Middle frontal gyrus (tissue), 1 donor: ENCODE results near the gene SRPK3.
"Not testable (repeated sequence)": the region's sequence is repeated elsewhere in the genome, so short reads cannot be mapped to it uniquely, and the experiment has no call there.

Experiments used
- DNase-seq: peaks from one replicate; pipeline ENCODE4 v3.0.0-alpha.2; 2015; ENCODE audit warnings: low spot score; ENCODE audit errors: extremely low spot score

SRPK3 gene

DNA sequence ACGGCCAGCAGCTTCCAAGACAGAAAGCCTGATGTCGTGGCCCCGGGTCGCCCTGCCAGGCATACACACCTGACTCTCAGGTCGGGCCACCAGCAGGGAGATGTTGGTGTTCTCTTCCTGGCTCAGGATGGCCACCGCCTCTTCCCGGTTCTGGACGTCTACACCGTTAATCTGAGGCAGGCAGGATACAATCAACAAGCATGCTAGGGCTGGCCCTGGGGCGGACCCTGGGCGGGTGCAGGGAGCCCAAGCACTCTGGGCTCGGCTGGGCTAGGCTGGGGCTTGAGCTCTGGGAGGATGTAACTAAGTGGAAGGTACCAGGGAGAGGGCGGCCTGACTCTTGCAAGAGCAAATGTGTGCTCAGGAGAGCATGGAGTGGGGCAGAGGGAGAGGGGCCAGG lies 24.6 kb downstream of the SRPK3 start:
- DNase-seq: no peak

DNA sequence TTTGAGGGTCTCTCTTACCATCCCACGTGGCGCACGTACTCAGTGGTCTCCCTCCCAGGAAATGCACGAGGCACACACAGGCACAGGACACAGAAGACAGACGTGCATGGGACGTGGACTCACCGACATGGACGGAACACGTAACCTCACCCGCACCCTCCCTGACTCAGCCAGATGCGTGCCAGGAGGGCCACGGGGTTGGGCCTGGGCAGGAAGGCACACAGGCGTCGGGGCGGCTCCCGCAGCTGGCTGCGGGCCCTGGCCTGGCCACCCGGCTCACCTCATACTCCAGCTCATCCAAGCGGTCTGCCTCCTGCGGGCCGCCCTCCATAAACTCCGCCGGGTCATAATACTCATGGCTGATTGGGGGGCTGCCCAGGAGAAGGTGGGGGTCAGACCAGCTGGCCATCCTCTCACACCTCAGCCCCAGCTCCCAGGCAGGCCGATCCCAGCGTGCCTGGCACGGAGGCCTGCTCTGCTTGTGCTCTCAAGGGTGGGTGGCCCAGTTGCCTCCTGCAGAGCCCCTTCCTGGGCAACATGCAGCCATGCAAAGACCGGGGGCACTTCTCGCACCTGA lies 26.2 kb downstream of the SRPK3 start:
- no peak for DNase-seq

DNA sequence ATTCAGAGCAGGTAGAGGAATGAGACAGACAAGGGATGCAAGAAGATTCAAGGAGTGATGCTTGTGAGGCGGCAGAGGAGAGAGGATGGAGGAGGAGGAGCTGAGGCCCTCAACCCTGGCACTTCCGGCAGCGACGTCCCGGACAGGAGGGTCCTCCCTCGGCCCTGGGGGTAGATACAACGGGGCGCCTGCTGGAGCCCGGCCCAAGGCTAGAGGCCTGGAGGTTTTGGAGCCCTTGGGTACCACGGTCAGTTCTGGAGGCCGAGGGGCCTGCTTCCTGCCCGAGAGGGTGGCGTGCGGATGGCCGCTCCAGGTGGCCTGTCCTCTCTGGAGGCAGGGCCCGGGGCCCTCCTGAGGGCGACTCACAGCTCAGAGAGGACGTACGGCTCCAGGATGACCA lies 27.1 kb downstream of the SRPK3 start:
- DNase-seq: no peak

DNA sequence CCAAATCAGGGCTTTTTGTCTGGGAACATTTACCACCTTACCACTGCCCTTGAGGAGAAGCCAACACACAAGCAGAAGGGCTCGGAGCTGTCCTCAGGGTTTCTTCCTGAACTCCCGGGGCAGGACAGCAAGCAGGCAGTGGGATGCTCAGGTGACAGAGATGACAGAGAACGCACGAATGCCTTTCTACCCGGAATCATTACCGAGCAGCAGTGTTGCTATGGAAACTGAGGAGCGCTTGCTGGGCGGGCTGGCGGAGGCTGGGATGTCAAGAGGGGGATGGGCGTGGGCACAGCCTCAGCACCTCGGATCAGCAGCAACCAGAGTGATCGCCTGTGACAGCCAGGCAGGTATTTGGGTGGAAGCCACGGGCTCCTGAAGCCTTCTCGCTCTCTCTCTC lies 31.4 kb downstream of the SRPK3 start:
- no peak for DNase-seq

DNA sequence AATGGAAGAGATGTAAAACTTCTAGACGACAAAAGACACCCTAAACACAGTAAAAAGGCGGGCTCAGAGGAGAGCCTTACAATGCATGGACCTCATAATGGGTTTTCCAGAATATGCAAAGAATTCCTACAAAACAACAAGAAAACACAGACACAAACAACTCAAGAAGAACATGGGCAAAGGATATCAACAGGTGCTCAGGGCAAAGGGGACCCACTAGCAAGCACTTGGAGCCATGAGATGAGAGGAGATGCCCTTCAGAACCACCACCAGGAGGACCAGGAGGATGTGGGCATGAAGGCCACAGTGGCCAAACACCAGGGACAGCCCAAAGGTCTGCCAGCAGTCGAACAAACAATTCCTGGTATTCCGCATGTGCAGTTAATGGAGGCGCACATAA lies 32.3 kb downstream of the SRPK3 start:
- DNase-seq: no peak

DNA sequence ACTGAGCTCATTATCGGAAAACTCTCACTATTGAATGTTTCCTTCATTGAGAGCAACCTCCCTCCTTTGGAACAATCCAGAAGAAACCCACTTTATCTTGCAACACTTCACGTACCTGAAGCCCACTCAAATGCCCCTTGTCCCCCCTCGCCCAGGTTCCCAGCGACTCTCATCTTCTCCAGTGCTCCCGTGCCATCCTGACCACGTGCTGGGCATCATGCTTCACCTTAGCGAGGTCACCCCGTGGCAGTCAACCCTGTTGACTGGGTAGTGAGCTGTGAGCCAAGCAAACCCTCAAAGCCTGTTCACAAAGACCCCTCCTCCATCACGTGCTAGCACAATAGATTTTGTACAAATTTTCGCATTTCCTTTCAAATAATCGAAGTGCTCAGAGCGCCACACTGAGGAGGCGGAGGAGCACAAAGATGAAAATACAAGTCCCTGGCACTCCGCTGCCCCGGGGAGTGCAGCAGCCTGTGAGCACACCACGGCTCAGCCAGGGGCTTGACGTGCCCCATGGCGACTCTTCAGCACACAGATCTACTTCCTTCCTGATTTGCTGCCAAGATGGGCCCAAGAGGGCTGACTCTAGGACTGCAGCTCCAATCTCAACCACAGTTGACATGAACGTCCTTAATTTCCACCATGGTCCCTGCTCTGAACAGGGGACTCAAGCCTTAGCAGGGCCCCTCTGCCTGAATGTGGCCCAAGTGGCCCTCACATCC lies 33.9 kb downstream of the SRPK3 start:
- no peak for DNase-seq

DNA sequence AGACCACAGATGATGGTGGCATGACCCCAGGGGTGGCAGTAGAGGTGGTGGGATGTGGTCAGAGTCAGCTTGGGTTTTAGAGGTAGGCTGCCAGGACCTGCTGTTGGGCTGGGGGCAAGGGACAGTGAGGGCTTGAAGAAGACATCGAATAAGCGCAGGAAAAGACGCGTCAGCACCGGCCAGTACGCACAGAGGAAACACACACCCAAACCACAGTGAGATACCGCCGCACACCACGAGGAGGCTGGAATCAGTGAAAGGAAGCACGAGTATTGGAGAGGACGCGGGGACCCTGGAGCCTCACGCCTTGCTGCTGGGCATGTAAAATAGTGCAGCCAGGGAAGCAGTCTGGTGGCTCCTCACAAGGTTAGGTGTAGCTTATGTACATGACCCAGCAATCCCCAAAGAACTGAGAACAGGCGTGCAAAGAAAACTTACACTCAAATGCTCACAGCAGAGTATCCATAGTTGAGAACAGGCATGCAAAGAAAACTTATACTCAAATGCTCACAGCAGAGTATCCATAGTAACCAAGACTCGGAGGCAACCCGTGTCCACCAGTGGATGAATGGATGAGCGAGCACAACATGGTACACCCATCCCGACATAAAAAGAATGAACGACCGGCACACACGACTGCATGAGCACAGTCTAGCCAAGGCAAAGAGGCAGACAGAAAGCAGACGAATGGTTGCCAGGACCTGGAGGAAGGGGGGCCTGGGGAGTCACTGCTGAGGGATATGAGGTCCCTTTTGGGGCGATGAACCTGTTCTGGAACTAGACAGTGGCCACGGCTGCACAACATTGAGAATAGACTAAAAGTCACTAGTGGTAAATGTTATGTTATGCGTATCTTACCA lies 36.2 kb downstream of the SRPK3 start:
- DNase-seq: no peak

DNA sequence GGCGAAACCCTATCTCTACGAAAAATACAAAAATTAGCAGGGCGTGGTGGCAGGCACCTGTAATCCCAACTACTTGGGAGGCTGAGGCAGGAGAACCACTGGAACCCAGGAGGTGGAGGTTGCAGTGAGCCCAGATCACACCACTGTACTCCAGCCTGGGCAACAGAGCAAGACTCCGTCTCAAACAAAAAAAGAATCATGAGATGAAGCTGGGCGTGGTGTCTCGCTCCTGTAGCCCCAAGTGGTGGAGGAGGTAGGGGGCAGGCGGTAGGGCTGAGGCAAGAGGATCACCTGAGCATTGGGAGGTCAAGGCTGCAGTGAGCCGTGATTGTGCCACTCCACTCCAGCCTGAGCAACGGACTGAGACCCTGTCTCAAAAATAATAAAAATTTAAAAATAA lies 37.2 kb downstream of the SRPK3 start:
- not testable (repeated sequence) for DNase-seq

DNA sequence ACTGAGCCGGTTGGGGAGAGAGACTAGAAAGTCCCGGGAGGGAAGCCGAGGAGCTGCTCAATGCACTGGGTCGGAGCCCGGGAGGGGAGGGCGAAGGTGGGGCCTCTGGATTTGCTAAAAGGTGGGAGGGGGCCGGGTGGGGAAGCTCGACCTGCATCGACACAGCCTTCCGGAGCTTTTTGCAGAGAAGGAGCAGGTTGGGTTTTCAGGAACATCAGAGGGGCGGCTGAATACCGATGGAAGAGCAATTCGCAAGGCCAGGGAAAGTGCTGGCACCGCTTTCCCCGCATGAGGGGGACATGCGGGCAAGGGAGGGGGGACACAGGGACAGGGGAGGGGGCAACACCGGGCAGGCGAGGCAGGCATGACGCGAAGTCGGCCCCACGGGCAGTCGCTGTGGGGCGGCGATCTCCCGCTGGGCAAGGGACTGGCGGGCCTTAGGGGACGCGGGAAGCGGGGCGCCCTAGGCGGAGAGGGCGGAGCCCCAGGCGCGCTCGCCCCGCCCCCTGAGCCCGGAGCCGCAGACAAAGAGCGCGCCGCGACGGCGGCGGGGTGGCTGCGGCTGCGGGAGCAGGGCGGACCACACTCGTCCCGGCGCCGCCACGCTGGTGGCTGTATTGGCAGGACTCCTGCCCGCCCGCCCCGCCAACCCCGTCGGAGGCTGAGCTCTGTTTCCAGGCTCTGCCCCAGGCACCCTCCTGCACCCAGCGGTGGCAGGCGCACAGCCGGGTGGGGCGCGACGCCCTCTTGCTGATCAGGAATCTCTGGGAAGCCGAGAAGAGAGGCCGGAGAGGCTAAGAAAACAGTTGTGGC lies 37.9 kb downstream of the SRPK3 start:
- DNase-seq: no peak

DNA sequence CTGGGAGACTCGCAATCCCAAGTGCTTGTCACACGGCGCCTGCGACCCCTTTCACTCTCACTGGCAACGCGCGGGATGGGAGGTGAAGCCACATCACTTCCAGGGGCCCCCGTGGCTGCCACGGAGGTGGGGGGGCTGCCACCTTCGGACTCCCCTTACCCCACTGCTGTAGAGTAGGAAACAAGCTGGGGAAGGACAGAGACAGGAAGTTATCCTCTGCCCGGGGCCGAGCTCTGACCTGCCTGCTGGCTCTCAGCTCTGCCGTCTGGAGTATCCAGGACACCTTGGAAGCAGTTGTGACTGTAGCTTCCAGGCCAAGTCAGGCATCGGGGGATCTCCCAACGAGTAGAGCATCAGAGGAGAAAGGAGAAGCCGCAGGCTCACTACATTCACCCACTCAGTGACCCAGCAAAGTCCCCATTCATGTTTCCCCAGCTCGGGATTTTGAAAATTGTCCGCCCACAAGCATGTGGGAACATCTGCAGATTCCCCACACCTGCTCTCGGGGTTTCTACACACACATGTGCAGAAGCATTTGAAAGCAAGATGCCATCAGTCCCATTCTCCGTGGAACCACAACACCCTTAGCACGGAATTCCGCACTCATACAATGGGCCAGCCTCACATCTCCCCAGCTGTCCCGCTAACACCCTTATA lies 38.7 kb downstream of the SRPK3 start:
- no peak for DNase-seq

DNA sequence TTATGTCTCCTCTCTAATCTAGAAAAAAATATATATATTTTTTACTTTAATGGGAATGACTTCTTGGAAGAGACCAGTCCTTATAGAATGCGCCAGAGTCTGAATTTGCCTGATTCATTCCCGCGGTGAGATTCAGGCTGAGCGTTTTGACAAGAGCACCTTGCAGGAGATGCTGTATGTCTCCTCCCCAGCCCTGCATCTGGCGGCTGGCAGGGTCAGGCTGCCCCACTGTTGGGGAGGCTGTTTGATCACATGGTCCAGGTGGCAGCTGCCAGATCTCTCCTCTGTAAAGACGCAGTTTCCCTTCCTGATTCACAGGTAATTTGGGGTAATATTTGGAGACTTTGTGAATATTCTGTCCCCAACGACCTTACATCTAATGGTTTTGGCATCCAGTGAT lies 39.8 kb downstream of the SRPK3 start:
- DNase-seq: no peak

DNA sequence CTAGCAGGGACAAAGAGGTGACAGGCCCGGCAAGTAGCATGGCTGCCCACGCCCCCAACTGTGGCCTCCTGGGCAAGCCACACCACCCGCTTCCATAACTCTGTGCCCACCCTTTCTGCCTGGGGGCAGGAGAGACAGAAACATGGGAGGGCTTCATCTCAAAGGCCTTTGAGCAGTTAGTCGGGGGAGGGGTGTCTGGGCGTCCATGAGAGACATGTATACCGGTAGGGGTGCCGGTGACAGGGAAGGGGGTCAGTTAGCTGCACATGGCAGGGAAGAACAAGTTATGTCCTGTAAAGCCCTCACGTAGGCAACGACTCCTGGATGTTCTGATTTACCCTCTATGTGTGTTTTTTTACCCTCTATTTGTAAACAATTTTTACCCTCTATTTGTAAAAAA lies 40.2 kb downstream of the SRPK3 start:
- no peak for DNase-seq

DNA sequence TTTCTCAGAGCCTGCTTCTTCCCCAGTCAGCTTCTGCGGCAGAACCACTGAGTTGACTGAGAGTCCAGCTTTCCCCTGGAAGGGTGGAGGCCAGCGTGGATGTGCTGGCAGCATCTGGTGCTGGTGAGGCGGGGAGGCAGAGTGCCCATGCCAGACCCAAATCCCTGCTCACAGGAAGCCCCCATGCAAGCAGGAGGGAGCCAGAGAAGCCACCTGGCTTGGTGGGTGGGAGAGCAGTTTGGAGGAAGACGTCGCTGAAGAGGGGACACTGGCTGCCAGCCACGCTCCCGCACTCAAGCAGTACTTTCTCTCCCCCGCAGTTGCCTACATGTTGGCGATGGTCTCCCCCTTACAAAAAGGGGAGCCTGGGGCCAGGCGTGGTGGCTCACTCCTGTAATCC lies 43.5 kb downstream of the SRPK3 start:
- DNase-seq: no peak

DNA sequence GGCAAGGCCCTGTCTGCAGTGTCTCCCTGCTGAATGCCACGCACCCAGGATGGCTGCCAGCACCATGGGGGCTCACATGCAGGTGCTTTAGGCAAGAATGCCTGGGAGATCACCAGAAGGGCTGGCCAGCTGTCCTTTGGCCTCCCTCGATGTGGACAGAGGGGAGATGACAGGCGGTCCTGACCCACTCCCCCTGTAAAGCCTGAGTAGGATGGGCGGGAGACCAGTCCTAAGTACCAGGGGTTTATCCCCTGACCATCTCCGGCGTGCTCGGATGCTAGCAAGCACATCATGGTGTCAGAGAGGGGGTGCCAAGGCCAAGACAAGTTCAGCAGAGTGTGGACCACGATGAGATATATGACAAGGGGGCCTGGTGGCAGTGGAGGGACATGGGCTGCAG lies 44.2 kb downstream of the SRPK3 start:
- no peak for DNase-seq

DNA sequence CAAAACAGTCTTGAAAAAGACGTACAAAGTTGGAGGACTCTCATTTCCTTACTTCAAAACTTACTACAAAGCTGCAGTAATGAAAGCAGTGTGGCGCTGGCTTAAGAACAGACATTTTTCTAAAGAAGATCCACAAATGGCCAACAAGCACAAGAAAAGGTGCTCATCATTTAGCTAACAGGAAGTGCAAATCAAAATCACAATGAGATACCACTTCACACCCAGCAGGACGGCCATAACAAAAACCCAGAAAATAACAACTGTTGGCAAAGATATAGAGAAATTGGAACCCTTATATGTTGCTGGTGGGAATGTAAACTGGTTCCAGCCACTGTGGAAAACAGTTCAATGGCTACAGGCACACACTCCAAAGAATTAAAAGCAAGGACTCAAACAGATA lies 46.2 kb downstream of the SRPK3 start:
- DNase-seq: no peak

DNA sequence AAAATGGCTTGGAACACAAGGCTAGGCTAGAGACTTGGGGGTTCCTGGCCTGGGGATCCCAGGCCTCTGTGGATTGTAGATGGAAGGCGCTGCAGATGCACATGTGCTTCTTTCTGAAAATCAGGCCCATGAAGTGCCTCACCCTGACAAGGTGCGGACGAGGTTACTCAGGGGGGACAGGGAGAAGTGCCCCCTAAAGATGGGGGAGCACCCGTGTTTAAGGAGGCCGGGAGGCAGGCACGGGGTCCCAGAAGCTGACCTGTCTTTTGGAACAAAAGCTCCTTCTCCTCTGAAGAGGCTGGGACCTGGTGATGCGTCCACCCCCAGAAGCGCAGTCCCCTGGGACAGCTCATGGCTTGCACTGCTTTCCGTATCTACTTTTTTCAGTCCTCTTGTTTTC lies 47.1 kb downstream of the SRPK3 start:
- DNase-seq: no peak

DNA sequence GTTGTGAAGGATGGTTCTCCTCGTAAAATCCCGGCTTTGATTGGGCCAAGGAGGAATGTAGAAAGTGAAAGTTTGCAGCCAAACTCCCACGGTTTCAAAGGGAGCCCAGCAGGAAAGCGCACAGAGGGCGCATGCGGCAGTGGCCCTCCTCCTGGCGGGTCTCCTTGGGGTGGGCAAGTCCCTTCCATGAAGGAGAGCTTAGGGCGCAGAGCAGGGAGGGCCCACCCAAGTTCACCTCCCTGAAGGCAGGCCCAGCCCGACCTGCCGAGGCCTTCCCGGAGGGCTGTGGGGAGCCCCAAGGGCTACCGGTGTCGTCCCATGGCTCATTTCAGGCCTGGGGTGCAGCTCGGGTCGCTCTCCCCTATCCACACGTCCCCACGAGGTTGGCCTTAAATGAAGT lies 47.5 kb downstream of the SRPK3 start:
- no peak for DNase-seq

DNA sequence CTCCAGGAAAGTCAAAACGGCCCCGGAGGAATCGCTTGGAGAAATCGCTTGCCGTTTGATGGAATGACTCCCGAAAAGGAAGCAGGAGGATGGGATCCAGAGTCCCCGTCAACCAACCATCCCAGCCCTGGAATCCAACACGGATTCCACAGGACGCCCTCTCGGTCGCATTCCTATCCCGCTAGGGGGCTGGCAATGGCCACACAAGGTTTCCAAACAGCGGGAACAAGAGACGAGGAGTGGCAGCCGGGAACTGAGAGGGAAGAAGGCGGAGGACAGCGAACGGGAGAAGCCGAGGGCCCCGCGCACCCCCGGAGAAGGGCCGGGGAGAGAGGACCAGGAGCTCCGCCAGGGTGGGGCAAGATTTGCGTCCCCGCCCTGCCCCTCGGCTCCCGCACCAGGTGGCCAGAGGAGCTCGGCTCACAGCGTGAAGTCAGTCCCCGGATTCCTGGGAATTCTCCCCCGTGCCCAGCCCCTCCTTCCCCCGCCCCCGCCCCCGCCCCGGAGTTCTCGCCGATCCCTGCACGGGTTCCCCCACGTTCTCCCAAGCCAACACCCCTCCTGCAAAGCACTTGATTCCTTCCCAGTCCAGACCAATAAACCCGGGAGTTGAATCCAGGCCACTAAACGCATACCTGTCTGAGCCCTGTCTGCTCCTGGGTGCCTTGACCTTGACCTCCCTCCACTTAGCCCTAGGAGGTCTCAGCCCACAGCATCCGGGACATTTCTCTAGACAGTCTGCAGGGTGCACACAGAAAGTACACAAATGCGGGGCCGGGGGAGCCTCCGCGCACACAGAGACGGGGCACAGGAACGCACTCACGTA lies 48.1 kb downstream of the SRPK3 start:
- no peak for DNase-seq

DNA sequence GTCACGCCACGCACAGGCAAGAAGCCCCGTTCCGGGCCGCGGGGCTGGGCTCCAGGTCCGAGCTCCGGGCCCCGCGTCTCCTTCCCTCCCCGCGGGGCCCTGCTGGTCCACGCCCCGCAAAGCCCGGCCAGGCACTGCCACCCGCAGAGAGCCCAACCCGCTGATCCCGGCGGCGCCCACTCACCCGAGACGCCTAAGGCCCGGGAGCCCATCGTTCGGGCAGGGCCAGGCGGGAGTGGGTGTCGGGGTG lies 48.6 kb downstream of the SRPK3 start:
- no peak for DNase-seq

DNA sequence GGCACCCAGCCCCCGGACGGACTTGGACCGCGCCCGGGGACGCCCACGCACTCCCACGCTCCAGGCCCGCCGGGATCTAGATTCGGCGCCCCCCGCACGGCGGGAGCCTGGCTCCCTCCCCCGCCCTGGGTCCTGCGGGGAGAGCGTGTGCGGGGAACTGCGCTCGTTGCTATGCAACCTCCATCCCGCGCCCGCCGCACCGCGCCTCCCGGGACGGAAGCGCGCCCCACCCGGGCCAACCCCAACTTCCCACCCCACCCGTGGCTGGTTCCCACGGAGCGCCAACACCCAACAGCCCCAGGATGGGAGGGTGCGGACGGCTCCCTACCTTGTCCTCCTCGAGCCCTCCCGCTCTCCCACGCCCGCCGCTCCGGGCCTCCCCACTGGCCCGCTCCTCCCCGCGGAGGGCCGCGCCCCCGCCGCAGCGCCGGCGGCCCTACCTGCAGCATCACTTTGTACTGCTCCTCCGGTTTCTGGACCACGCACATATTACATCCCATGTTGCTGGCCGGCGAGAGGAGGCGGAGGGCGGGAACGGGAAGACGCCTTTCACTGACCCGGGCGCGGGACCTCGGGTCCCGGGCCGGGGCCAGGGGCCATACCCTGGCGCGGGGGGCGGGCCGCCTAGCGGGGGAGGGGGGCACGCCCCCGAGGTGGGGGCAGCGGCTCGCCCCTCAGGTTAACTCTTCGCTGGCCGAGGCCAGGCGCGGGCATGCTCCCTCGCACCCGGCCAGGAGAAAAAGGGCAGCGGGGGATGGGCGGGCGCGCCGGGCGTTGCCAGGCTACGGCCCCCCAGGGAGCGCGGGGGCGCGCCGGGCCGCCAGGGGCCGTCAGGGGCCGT lies 49.2 kb downstream of the SRPK3 start, which contains the start of gene PDZD4:
TSS of gene PDZD4 (minus strand) at position 746 of the 841 bp plus-strand sequence. CDS start at position 500, 246 bp downstream.
- no peak for DNase-seq
